Heart left ventricle (tissue), 16 donors: ENCODE data around the gene RNLS. TPM values are rescaled to one million over a fixed set of nuclear protein-coding genes. Genes with fewer than 3 reads are reported as not detected.
"Not testable (repeated sequence)": the region's sequence is repeated elsewhere in the genome, so short reads cannot be mapped to it uniquely, and the experiment has no call there.

Experiments used
- ATAC-seq, 4 donors: fragments of 200-7000 bp; cut with Tn5 transposase; one replicate each; pipeline ENCODE4 v1.9.1; 2020 to 2022; ENCODE audit warnings: moderate library complexity in 4 of 4, mild to moderate bottlenecking in 3 of 4, moderate number of reproducible peaks in 1 of 4
- DNase-seq, 5 donors: peaks; one replicate each; pipeline ENCODE4 v3.0.0-alpha.2; 2020
- H3K27ac ChIP-seq, 12 donors: fragments of 200-600 bp; sonication (generic) in 4 of 12; one replicate each; pipeline versions ENCODE4 v1.5.0 to v1.8.0; 2016 to 2022; ENCODE audit warnings: mild to moderate bottlenecking in 2 of 12
- H3K27me3 ChIP-seq, 9 donors: fragments of 200-600 bp; sonication (generic) in 2 of 9; one replicate each; pipeline versions ENCODE4 v1.5.1 to v1.8.0; 2016 to 2022; ENCODE audit warnings: mild to moderate bottlenecking in 3 of 9
- H3K36me3 ChIP-seq, 9 donors: fragments of 200-600 bp; sonication (generic) in 2 of 9; one replicate each; pipeline versions ENCODE4 v1.5.0 to v1.8.0; 2018 to 2022; ENCODE audit warnings: mild to moderate bottlenecking in 2 of 9
- H3K4me1 ChIP-seq, 12 donors: fragments of 200-600 bp; sonication (generic) in 4 of 12; one replicate each; pipeline versions ENCODE4 v1.5.0 to v1.8.0; 2016 to 2022; ENCODE audit warnings: mild to moderate bottlenecking in 3 of 12
- H3K4me3 ChIP-seq, 12 donors: fragments of 200-600 bp; sonication (generic) in 4 of 12; one replicate each; pipeline versions ENCODE4 v1.5.0 to v1.8.0; 2017 to 2022; ENCODE audit warnings: mild to moderate bottlenecking in 9 of 12, moderate library complexity in 4 of 12
- H3K9me3 ChIP-seq, 12 donors: fragments of 200-600 bp; sonication (generic) in 4 of 12; one replicate each; pipeline versions ENCODE4 v1.5.0 to v1.8.0; 2016 to 2022; ENCODE audit warnings: mild to moderate bottlenecking in 1 of 12
- POLR2A ChIP-seq, 2 donors: fragments of 450-650 bp; IDR thresholded peaks; one replicate each; pipeline ENCODE4 v1.6.1; 2017; ENCODE audit warnings: antibody characterized with exemption in 2 of 2, mild to moderate bottlenecking in 2 of 2, moderate library complexity in 2 of 2
- WGBS, 4 donors: extraction: QIAGEN DNeasy Blood & Tissue Kit in 2 of 4; methylation state at CpG; one replicate each; pipeline versions ENCODE4 v1.1.5 to v1.1.7; 2013 to 2018; 5-methylcytosine and 5-hydroxymethylcytosine counted together
- intact Hi-C, 10 donors: fragments of 100-400 bp; cut with DNase I; formaldehyde crosslinking; loops; one replicate each; pipeline versions ENCODE4 v1.11.1 to v1.14.2; 2022
- polyA plus RNA-seq, 2 donors: library from polyadenylated mRNA; stranded (reverse); fragments of 200-250 nt; gene quantifications; one replicate each; pipeline ENCODE4 v1.2.3, GENCODE V29; 2013
- total RNA-seq, 9 donors: library from RNA; depleted of rRNA in 2 of 9; stranded (reverse); fragments of >200 nt in 2 of 9; fragmentation: NEBNext Ultra II Directional in 3 of 9; extraction: Animal tissue kit (Norgen Biotek cat#: 25700) in 3 of 9; gene quantifications; one replicate each; pipeline versions ENCODE4 v1.1.0 to v1.2.4, GENCODE V29; 2016 to 2023
- TF ChIP-seq, protein P1 (sequence below), 12 donors: fragments of 200-600 bp; sonication (generic) in 4 of 12; IDR thresholded peaks; one replicate each; pipeline versions ENCODE4 v1.5.0 to v1.8.0; 2018 to 2022; ENCODE audit warnings: antibody characterized with exemption in 12 of 12, mild to moderate bottlenecking in 5 of 12
- donor health status: ischemic (EF 13 %, LVEDD 7.1; RV severe dilation, severe dysfunction).
- donor health status: healthy with polysubstance abuse.
- donor health status: DM: no; HTN: yes; CAD: no.
- donor health status: DM: no; HTN: no; CAD: no.
- donor health status: ischemic (EF 25% LVEDD 6.9; RV normal size, moderate dysfunction).
- donor health status: ischemic (EF 25% LVEDD 5.7; RV mildly dilated, moderate dysfunction).
- donor health status: healthy.
- donor health status: DM: yes; HTN: yes; CAD: no.
- donor health status: ischemic (EF 35%, LVEDD 5.7; RV mildly dilated, moderate dysfunction).
- donor health status: nonischemic (EF 11% LVEDD 7.7; RV severe dilation, severe dysfunction).
- donor health status: DM: yes; HTN: yes; CAD: no.
- donor health status: PGD.
- donor health status: ischemic (EF 29% LVEDD 5.4; RV normal size, mild dysfunction).
- donor health status: nonischemic (EF 23%, LVEDD 6.1; RV moderate dilation, normal function).

RNLS gene
- total and polyA plus RNA-seq, 11 donors, result 6.6 to 30.7 (median 15.1) TPM

DNA sequence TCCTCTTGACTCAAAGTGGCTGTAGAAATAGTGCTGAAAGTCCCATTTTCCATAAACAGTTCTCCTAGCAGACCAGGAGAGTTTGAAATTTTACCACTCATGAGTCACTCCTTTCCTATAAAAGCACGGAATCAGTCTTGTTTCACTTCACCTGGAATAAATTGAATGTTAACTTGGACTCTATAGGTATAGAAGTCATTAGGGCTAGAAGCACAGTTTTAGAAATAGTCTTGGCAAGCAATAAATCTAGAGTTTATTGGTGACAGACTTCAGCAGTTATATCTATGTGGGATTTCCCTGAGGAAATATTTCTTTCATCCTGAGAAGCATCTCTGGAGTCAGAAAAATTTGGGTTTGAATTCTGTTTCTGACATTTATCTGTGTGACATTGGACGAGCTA lies 212.4 kb downstream of the RNLS start:
- intact Hi-C loops, result no loop called here
- H3K27me3 ChIP-seq, result no peaks in the 10 kb centered on the region
- no peak for DNase-seq
- peaks cover 0 to 6% (median 0%) of the 10 kb centered on the region in 12 donors for H3K9me3 ChIP-seq
- 69 to 82% (median 78%) methylated on average over 2 of the region's 2 CpGs for WGBS, 4 donors
- H3K4me1 ChIP-seq, result no peaks in the 10 kb centered on the region
- no peak for TF ChIP-seq POLR2A (IDR thresholded peaks at IDR 0.05)
- TF ChIP-seq, protein P1, sequence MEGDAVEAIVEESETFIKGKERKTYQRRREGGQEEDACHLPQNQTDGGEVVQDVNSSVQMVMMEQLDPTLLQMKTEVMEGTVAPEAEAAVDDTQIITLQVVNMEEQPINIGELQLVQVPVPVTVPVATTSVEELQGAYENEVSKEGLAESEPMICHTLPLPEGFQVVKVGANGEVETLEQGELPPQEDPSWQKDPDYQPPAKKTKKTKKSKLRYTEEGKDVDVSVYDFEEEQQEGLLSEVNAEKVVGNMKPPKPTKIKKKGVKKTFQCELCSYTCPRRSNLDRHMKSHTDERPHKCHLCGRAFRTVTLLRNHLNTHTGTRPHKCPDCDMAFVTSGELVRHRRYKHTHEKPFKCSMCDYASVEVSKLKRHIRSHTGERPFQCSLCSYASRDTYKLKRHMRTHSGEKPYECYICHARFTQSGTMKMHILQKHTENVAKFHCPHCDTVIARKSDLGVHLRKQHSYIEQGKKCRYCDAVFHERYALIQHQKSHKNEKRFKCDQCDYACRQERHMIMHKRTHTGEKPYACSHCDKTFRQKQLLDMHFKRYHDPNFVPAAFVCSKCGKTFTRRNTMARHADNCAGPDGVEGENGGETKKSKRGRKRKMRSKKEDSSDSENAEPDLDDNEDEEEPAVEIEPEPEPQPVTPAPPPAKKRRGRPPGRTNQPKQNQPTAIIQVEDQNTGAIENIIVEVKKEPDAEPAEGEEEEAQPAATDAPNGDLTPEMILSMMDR (IDR thresholded peaks at IDR 0.05), result no peak
- H3K27ac ChIP-seq, result no peak overlapping the region
- H3K4me3 ChIP-seq, result no peak overlapping the region
- no peaks in the 10 kb centered on the region for H3K36me3 ChIP-seq
- no peak for ATAC-seq

DNA sequence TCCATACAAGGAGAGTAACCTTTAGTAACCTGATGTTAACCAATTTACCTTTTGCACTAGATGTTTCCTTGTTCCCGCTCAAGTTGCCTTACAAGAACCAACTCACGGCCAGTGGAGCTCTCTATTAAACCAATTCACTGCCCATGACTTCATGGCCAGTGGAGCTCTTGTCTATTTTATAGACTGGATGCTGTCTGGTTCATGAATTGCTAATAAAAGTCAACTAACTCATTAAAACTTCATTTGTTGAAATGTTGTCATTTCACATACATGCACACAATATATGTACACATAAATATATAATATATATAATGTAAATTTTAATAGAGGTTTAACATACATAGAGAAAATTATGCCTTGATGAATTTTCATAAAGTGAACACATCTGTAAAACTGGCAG lies 216.3 kb downstream of the RNLS start:
- no peaks in the 10 kb centered on the region for H3K27me3 ChIP-seq
- H3K4me3 ChIP-seq, result no peak overlapping the region
- TF ChIP-seq POLR2A (IDR thresholded peaks at IDR 0.05), result no peak
- TF ChIP-seq, protein P1 (IDR thresholded peaks at IDR 0.05), result no peak
- no peaks in the 10 kb centered on the region for H3K36me3 ChIP-seq
- H3K4me1 ChIP-seq, result no peaks in the 10 kb centered on the region
- WGBS, 4 donors, result 93 to 99% (median 95%) methylated on average over 2 of the region's 2 CpGs
- intact Hi-C loops, result no loop called here
- ATAC-seq (no peak), DNase-seq (no peak)
- no peak overlapping the region for H3K27ac ChIP-seq
- H3K9me3 ChIP-seq, result peaks cover 0 to 6% (median 0%) of the 10 kb centered on the region in 12 donors

DNA sequence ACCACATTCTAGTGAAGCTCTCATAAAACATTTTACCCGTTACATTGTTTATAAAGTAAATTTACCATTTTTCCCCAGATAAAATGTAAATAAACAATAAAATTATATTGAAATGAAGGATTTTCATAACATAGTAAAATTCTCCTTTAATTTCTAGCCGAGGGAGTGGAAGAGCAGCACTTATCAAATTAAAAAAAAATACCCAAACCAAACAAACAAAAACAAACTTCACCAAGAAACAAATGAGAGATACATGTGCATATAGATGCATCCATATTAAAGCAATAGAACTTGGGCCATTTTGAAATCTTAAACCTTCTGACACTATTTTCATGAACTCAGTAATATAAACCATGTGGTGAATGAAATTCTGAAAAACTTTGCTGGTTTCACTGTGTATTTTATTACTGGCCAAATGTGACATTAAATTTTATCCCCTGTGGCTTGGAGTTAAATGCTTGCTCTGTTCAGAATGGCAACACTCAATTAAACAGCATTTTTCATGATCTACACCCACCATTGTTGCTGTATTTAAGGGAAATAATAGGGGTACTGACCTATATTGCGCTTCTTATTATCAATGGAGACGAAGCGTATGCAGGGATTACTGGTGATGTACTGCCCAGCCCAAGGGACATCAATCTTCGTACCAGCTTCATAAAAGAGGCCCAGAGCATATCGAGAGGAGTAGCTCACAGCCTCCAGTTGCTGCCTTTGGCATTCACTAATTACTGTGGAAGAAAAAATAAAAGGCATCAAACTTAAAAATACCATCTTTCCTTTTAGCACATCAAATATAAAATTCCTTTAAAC lies 220.9 kb downstream of the RNLS start:
- DNase-seq, result no peak
- H3K36me3 ChIP-seq, result no peaks in the 10 kb centered on the region
- H3K4me1 ChIP-seq, result no peaks in the 10 kb centered on the region
- 91 to 93% (median 91%) methylated on average over 7 of the region's 7 CpGs for WGBS, 4 donors
- H3K27me3 ChIP-seq, result no peaks in the 10 kb centered on the region
- H3K4me3 ChIP-seq, result no peak overlapping the region
- TF ChIP-seq POLR2A (IDR thresholded peaks at IDR 0.05), result no peak
- TF ChIP-seq, protein P1 (IDR thresholded peaks at IDR 0.05), result no peak
- intact Hi-C loops, result no loop called here
- ATAC-seq, result no peak
- H3K27ac ChIP-seq, result no peak overlapping the region
- H3K9me3 ChIP-seq, result peaks cover 0 to 3% (median 0%) of the 10 kb centered on the region in 12 donors

DNA sequence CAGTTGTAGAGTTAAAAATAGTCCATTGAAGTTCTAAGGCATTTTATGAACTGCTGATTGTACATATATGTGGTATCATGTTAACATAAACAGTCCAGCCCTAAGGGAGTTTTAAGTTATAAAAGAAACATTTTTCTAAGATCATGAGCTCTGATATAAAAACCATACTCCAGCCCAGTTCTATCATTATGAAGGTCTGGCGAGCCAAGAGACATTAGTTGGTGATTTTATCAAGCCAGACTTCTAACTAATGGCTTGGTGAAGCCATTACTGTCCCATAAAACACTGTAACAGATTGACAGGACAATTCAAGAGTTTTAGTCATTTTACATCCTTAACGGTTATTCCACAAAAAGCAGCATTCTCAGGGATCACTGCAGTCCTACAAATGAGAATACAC lies 221.6 kb downstream of the RNLS start:
- Histone ChIP-seq H3K27me3 (no peaks in the 10 kb centered on the region), H3K36me3 (no peaks in the 10 kb centered on the region), H3K4me3 (no peak overlapping the region), H3K4me1 (no peaks in the 10 kb centered on the region), H3K27ac (no peak overlapping the region), H3K9me3 (no peaks in the 10 kb centered on the region)
- 79 to 86% (median 81%) methylated on average over 2 of the region's 2 CpGs for WGBS, 4 donors
- intact Hi-C loops, result no loop called here
- TF ChIP-seq, protein P1 (IDR thresholded peaks at IDR 0.05), result no peak
- no peak for TF ChIP-seq POLR2A (IDR thresholded peaks at IDR 0.05)
- ATAC-seq (no peak), DNase-seq (no peak)

DNA sequence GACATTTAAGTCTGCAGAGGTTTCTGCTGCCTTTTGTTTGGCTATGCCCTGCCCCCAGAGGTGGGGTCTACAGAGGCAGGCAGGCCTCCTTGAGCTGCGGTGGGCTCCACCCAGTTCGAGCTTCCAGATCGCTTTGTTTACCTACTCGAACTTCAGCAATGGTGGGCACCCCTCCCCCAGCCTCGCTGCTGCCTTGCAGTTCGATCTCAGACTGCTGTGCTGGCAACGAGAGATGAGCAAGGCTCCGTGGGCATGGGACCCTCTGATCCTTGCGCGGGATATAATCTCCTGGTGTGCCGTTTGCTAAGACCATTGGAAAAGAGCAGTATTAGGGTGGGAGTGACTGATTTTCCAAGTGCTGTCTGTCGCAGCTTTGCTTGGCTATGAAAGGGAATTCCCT lies 227.4 kb downstream of the RNLS start:
- H3K27me3 ChIP-seq, H3K4me1 ChIP-seq, H3K27ac ChIP-seq, ATAC-seq, intact Hi-C loops, DNase-seq, H3K4me3 ChIP-seq, H3K36me3 ChIP-seq: not testable (repeated sequence)
- H3K9me3 ChIP-seq, result peaks cover 0 to 12% (median 0%) of the 10 kb centered on the region in 12 donors
- WGBS, 4 donors, result 88 to 98% (median 90%) methylated on average over 12 of the region's 12 CpGs
